Stimulated activated CD8-positive, alpha-beta memory T cell treated with anti-CD3 and anti-CD28 coated beads, Interleukin-4, amount 100 ng/mL, for 1 hour (primary cell): ENCODE results near the gene NCKAP1.
"Not testable (repeated sequence)": the region's sequence is repeated elsewhere in the genome, so short reads cannot be mapped to it uniquely, and the experiment has no call there.

Experiments used
- DNase-seq, 2 donors: peaks; one replicate each; pipeline ENCODE4 v3.0.0-alpha.2; 2020; ENCODE audit warnings: low read depth in 2 of 2, low spot score in 1 of 2

NCKAP1 gene

GRCh38 chr2:183037074-183037552 lies 1.1 kb downstream of the NCKAP1 start:
- DNase-seq = no peak

DNA sequence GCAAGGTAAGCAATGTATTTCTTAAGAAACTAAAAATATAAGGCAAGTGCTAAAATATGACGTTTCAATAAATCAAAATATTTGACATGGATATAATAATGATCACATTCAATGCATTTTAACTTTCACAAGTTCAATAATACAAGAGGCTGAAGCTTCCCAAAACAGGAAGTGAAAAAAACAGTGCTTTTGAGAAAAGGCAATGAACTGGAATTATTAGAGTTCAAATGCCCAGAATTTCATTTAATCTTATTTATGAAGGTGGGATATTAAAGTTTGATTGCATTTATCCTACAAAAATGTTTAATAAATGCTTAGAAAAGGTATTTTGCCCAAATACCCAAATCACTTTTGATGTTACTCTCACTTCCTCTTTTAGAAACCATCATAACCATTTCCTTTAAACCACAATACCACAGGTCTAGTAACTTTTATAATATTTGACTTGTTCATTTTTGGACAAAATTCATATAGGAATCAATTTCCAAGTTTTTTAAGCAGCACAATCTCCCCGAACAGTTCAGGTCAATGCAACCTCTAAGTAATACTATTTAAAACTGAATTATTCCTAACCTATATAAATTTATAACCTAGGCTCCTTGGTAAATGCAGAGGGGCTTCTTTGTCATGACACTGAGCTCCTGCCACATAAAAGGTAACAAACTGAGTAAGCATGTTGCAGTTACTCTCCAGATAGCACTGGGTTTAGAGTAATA lies 2.1 kb downstream of the NCKAP1 start:
- DNase-seq = no peak

DNA sequence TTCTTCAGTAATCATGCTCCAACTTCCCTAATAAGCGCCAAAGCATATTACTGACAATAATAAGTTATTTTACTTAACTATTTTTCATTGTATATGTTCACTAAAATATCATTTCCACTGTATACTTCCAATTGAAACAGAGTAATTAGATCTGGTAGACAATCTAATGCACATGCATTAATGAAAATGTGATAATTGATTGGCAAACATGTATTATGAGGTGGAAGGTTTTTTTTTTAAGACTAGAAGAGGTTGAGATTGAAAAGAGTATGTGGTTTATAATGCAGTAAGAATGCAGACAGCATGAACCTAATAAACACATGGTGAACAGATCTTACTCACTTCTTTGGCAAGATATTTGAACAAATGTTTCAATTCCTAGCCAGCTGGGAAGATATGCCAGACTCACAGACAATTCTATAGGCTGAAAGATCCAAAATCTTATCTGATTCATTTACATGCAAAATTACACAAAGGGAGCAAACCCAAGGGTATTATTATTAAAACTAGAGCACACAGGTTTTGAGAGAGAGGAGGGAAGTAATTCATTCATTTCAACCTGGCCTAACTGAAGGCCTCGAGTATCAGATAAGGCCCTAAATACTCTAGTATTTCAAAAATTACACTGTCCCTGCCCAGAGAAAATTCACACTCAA lies 2.8 kb downstream of the NCKAP1 start:
- no peak for DNase-seq

GRCh38 chr2:183034806-183035205 lies 3.5 kb downstream of the NCKAP1 start:
- no peak for DNase-seq

DNA sequence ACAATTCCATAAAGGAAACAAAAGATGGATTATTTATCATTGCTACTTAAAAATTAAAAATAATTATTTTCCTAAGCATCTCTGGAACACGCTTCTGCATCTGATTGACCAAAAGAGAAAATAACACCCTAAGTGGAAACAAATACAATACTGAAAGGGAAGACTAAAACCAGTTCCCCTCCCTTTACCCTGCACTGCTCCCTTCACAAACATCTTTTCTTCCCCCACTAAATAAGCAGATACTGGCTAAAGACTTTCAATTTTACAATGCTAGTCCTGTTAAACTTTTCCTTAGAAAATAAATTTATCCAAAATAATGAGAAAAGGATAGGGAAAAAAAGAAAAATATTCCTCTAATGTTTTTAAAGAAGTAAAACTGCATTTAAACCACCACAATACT lies 4.3 kb downstream of the NCKAP1 start:
- DNase-seq = no peak

GRCh38 chr2:183031911-183032794 lies 6.1 kb downstream of the NCKAP1 start:
- DNase-seq = no peak

GRCh38 chr2:183029219-183029618 lies 9.0 kb downstream of the NCKAP1 start:
- no peak for DNase-seq

DNA sequence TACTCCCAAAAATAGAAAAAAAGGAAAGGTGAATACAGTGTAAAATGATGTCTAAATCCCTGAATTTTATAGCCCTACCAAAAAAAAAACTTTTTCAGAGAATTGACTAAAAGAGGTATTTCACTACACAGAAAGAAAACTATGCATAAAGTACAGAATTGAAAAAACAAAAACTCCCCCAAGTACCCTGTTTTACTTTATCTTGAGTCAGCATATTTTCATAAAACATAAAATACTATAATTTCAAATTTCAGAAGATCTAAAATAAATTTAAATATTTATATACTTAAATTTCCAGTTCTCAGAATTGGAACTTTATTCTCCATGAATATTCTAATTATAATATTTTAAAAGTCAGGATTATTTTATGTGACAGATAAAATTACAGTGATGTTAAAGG lies 10.1 kb downstream of the NCKAP1 start:
- DNase-seq = no peak

DNA sequence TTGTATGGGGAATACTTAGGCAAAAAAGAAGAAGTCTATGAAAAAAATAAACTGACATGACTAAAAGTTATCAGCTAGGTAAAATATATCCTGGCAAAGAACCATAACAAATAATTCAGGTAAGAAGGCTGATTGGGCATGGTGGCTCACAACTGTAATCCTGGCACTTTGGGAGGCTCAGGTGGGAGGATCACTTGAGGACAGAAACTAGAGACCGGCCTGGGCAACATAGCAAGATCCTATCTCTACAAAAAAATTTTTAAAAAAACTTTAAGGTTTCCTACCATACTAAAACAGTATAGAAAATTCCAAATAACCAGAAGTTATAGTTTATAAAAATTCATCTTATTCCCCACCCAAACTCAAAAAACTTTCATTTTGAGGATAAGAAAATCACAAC lies 10.8 kb downstream of the NCKAP1 start:
- DNase-seq = no peak

GRCh38 chr2:183026424-183026823 lies 11.8 kb downstream of the NCKAP1 start:
- no peak for DNase-seq

DNA sequence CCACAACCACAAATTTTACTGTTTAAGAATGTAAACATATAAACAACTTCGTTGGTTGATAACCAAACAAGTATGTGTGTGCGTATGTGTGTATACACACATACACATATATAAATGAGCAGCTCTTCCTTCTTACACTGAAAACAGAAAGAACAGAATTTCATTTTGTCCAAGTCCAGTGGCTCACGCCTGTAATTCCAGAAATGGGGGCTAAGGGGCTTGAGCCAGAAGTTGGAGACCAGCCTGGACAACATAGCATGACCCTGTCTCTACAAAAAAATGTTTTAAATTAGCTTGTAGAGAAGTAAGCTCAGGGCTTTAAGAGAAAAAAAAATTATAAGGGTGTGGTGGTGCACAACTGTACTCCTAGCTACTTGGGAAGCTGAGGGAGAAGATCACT lies 12.3 kb downstream of the NCKAP1 start:
- no peak for DNase-seq

GRCh38 chr2:183024339-183025095 lies 13.7 kb downstream of the NCKAP1 start:
- DNase-seq = no peak

- DNase-seq = no peak
Observed at GRCh38 chr2:183022711-183023110, 15.5 kb downstream of the NCKAP1 start.

- DNase-seq = no peak
Observed at GRCh38 chr2:183021613-183022012, 16.6 kb downstream of the NCKAP1 start.

- DNase-seq = no peak
Observed at GRCh38 chr2:183019718-183020442, 18.4 kb downstream of the NCKAP1 start.

- not testable (repeated sequence) for DNase-seq
Observed at GRCh38 chr2:183017845-183018244, 20.4 kb downstream of the NCKAP1 start.

DNA sequence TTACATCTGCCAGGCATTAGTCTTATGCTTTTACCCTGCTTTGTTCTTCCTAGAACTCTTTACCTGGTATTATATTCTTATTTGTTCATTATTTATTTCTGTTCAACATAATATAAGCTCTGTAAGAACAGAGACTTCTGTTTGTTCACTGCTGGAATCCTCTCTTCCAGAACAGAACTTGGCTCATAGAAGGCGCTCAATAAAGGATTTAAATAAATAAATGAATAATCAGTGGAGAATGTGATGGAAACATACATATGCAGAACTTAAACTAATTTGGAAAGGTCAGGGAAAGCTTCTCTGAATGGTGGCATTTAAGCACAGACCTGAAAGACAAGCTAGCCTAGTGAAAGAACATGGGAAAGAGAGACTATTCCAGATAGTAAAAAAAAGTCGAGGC lies 24.3 kb downstream of the NCKAP1 start:
- no peak for DNase-seq

DNA sequence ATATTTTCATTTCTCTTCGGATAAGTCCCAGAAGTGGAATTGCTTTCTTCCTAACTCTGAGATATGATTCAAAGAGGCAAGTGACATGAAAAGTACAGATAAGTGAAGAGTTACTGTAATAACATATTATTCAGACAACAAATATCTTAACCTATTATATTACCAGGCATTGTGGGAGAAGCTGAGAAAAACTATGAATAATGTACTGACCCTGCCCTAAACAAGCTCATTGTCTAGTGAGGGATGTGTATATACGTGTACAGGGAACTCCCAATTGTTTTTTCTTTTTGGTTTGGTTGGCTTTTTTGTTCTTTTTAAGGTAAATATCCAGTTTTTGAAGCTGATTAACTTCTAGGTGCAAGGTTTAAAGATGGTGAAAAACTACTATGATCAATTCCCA lies 26.5 kb downstream of the NCKAP1 start:
- DNase-seq = no peak

GRCh38 chr2:183010112-183010511 lies 28.1 kb downstream of the NCKAP1 start:
- DNase-seq = no peak

- DNase-seq = no peak
Observed at GRCh38 chr2:183009249-183009899, 28.9 kb downstream of the NCKAP1 start.
